ENCODE results near the gene SLC1A3. TPM values are rescaled to one million over a fixed set of nuclear protein-coding genes. Genes with fewer than 3 reads are reported as not detected.
"Not testable (repeated sequence)": the region's sequence is repeated elsewhere in the genome, so short reads cannot be mapped to it uniquely, and the experiment has no call there.

SLC1A3 gene
- total and polyA plus RNA-seq, 8 donors: 12.1 to 31.7 (median 20.7) TPM

GRCh38 chr5:36570301-36571095 is 35.9 kb upstream of the SLC1A3 start:
- Histone ChIP-seq H3K27me3 (no peaks in the 10 kb centered on the region), H3K27ac (no peak overlapping the region), H3K9me3 (no peaks in the 10 kb centered on the region), H3K36me3 (no peaks in the 10 kb centered on the region), H3K4me1 (no peaks in the 10 kb centered on the region), H3K4me3 (no peak overlapping the region)
- intact Hi-C loops (cut with DNase I): no loop called here
- no peak for TF ChIP-seq CTCF (IDR thresholded peaks at IDR 0.05)
- DNase-seq (no peak), ATAC-seq (peak; percentile 49)

- no peaks in the 10 kb centered on the region for H3K27me3 ChIP-seq
- TF ChIP-seq CTCF (IDR thresholded peaks at IDR 0.05): no peak
- H3K27ac ChIP-seq: no peak overlapping the region
- H3K4me1 ChIP-seq: no peaks in the 10 kb centered on the region
- H3K36me3 ChIP-seq: no peaks in the 10 kb centered on the region
- no peak overlapping the region for H3K4me3 ChIP-seq
- intact Hi-C loops (cut with DNase I): no loop called here
- ATAC-seq (no peak), DNase-seq (no peak)
- H3K9me3 ChIP-seq: no peaks in the 10 kb centered on the region
Measured at GRCh38 chr5:36571401-36572042, 34.9 kb upstream of the SLC1A3 start.

- Histone ChIP-seq H3K4me3 (no peak overlapping the region), H3K4me1 (no peaks in the 10 kb centered on the region), H3K9me3 (no peaks in the 10 kb centered on the region), H3K27ac (no peak overlapping the region), H3K36me3 (no peaks in the 10 kb centered on the region), H3K27me3 (no peaks in the 10 kb centered on the region)
- TF ChIP-seq CTCF (IDR thresholded peaks at IDR 0.05): no peak
- DNase-seq (no peak), ATAC-seq (no peak)
- intact Hi-C loops (cut with DNase I): no loop called here
Measured at GRCh38 chr5:36573438-36573837, 33.0 kb upstream of the SLC1A3 start.

DNA sequence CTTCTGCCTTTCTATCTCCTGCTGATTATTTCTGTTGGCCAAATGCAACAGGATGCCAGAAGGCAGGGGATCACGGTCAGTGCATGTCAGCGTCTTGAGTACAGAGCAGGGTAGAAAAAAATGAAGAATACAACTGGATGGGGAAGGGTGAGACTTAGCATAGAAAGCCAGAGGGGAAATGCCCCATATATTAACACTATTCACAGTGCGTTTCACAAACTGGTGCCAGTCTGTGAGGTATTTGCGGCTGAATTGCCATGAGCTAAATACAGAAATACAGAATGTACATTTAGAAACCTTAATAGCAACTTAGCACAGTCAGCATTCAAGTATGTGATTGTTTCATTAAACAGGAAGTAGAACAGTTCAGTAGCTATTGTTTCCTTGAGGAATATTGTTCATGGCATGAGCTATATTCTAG is 31.0 kb upstream of the SLC1A3 start:
- DNase-seq: no peak
- Histone ChIP-seq H3K9me3 (no peaks in the 10 kb centered on the region), H3K4me3 (no peak overlapping the region), H3K36me3 (no peaks in the 10 kb centered on the region), H3K27ac (no peak overlapping the region), H3K4me1 (no peaks in the 10 kb centered on the region), H3K27me3 (no peaks in the 10 kb centered on the region)
- intact Hi-C loops (cut with DNase I): no loop called here
- TF ChIP-seq CTCF (IDR thresholded peaks at IDR 0.05): no peak
- ATAC-seq: no peak

DNA sequence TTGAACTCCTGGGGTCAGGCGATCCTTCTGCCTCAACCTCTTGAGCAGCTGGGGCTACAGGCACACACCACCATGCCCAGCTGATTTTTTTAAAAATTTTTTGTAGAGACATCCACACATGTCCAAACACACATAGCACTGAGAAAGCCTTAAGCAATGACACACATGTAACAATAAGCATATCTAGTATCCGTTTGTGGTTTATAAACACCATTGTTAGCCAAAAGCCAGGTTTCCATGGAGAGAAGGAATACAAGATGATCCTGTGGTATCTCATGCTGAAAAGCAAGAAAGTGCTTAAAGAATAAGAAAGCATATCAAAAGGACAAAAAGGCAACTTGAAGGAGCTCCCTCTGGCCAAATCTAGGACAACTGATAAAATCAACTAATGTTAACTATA is 29.7 kb upstream of the SLC1A3 start:
- H3K4me3 ChIP-seq: no peak overlapping the region
- ATAC-seq (no peak), DNase-seq (no peak)
- no peak for TF ChIP-seq CTCF (IDR thresholded peaks at IDR 0.05)
- no peaks in the 10 kb centered on the region for H3K27me3 ChIP-seq
- no peaks in the 10 kb centered on the region for H3K9me3 ChIP-seq
- no peaks in the 10 kb centered on the region for H3K4me1 ChIP-seq
- intact Hi-C loops (cut with DNase I): no loop called here
- no peaks in the 10 kb centered on the region for H3K36me3 ChIP-seq
- no peak overlapping the region for H3K27ac ChIP-seq

GRCh38 chr5:36579858-36580257 is 26.5 kb upstream of the SLC1A3 start:
- H3K9me3 ChIP-seq; DNase-seq; H3K4me3 ChIP-seq; intact Hi-C loops (cut with DNase I); H3K27ac ChIP-seq; H3K36me3 ChIP-seq; H3K4me1 ChIP-seq; ATAC-seq; H3K27me3 ChIP-seq: not testable (repeated sequence)
